ENCODE measurements around the gene KRT12. TPM values are rescaled to one million over a fixed set of nuclear protein-coding genes. Genes with fewer than 3 reads are reported as not detected.

Gene KRT12
- total and polyA plus RNA-seq, 2 donors from 2014 or later = not detected

- Histone ChIP-seq H3K4me1 (ENCODE audit: control insufficient read depth in 2 of 3, insufficient read depth in 2 of 3, low read depth in 1 of 3, low read length in 3 of 3) (no peaks in the 10 kb centered on the region), H3K4me3 (ENCODE audit: low read length in 3 of 3) (no peak overlapping the region), H3K36me3 (ENCODE audit: control insufficient read depth in 2 of 3, insufficient read depth in 3 of 3, low read length in 3 of 3) (peaks cover 0 to 2% (median 0%) of the 10 kb centered on the region in 3 donors), H3K9me3 (ENCODE audit: control insufficient read depth in 2 of 3, insufficient read depth in 1 of 3, low read length in 3 of 3) (no peaks in the 10 kb centered on the region), H3K9ac (ENCODE audit: low read length in 3 of 3) (no peak overlapping the region), H3K27me3 (ENCODE audit: control insufficient read depth, insufficient read depth, low read length) (peaks cover 19% of the 10 kb centered on the region), H3K27ac (ENCODE audit: low read depth in 2 of 2, low read length in 2 of 2) (no peak overlapping the region)
- intact Hi-C loops (cut with DNase I) = no loop called here
- TF ChIP-seq CTCF (IDR thresholded peaks at IDR 0.05; ENCODE audit: borderline replicate concordance, extremely low read depth, insufficient read depth) = no peak
- FAIRE-seq = no peak
- no peak for DNase-seq
Measured at GRCh38 chr17:40812639-40813038, 54.4 kb downstream of the KRT12 start.

Other genes with a start within 250 kb of the KRT12 start
- 112 TPM for gene SMARCE1, start 219.4 kb downstream of the KRT12 start, total RNA-seq
- gene SMARCE1, start 219.4 kb downstream of the KRT12 start, polyA plus RNA-seq (ENCODE audit: insufficient read depth, low read depth, low replicate concordance) = 73.4 TPM
- gene KRT222, start 202.0 kb downstream of the KRT12 start, total RNA-seq = 6.6 TPM
- 1.2 TPM for gene KRT222, start 202.0 kb downstream of the KRT12 start, polyA plus RNA-seq (ENCODE audit: insufficient read depth, low read depth, low replicate concordance)
- 0.31 TPM for gene KRT24, start 163.5 kb downstream of the KRT12 start, total RNA-seq
- not detected for gene KRT24, start 163.5 kb downstream of the KRT12 start, polyA plus RNA-seq (ENCODE audit: insufficient read depth, low read depth, low replicate concordance)
- gene KRT25, start 111.9 kb downstream of the KRT12 start, total RNA-seq = not detected
- not detected for gene KRT25, start 111.9 kb downstream of the KRT12 start, polyA plus RNA-seq (ENCODE audit: insufficient read depth, low read depth, low replicate concordance)
- gene KRT26, start 95.0 kb downstream of the KRT12 start, total RNA-seq = not detected
- gene KRT26, start 95.0 kb downstream of the KRT12 start, polyA plus RNA-seq (ENCODE audit: insufficient read depth, low read depth, low replicate concordance) = not detected
- not detected for gene KRT27, start 84.7 kb downstream of the KRT12 start, total RNA-seq
- gene KRT27, start 84.7 kb downstream of the KRT12 start, polyA plus RNA-seq (ENCODE audit: insufficient read depth, low read depth, low replicate concordance) = not detected
- gene KRT28, start 67.3 kb downstream of the KRT12 start, total RNA-seq = not detected
- gene KRT28, start 67.3 kb downstream of the KRT12 start, polyA plus RNA-seq (ENCODE audit: insufficient read depth, low read depth, low replicate concordance) = not detected
- gene KRT10, start 44.6 kb downstream of the KRT12 start, total RNA-seq = 47.9 TPM
- 50.9 TPM for gene KRT10, start 44.6 kb downstream of the KRT12 start, polyA plus RNA-seq (ENCODE audit: insufficient read depth, low read depth, low replicate concordance)
- not detected for gene KRT20, start 18.0 kb upstream of the KRT12 start, total RNA-seq
- not detected for gene KRT20, start 18.0 kb upstream of the KRT12 start, polyA plus RNA-seq (ENCODE audit: insufficient read depth, low read depth, low replicate concordance)
- 4.2 TPM for gene KRT23, start 70.4 kb upstream of the KRT12 start, total RNA-seq
- 2.2 TPM for gene KRT23, start 70.4 kb upstream of the KRT12 start, polyA plus RNA-seq (ENCODE audit: insufficient read depth, low read depth, low replicate concordance)
- gene KRT39, start 99.7 kb upstream of the KRT12 start, total RNA-seq = not detected
- gene KRT39, start 99.7 kb upstream of the KRT12 start, polyA plus RNA-seq (ENCODE audit: insufficient read depth, low read depth, low replicate concordance) = not detected
- not detected for gene KRT40, start 117.1 kb upstream of the KRT12 start, total RNA-seq
- gene KRT40, start 117.1 kb upstream of the KRT12 start, polyA plus RNA-seq (ENCODE audit: insufficient read depth, low read depth, low replicate concordance) = not detected
- gene KRTAP3-3, start 126.9 kb upstream of the KRT12 start, total RNA-seq = not detected
- gene KRTAP3-3, start 126.9 kb upstream of the KRT12 start, polyA plus RNA-seq (ENCODE audit: insufficient read depth, low read depth, low replicate concordance) = not detected
- gene KRTAP3-2, start 132.7 kb upstream of the KRT12 start, total RNA-seq = not detected
- gene KRTAP3-2, start 132.7 kb upstream of the KRT12 start, polyA plus RNA-seq (ENCODE audit: insufficient read depth, low read depth, low replicate concordance) = not detected
- not detected for gene KRTAP3-1, start 141.9 kb upstream of the KRT12 start, total RNA-seq
- not detected for gene KRTAP3-1, start 141.9 kb upstream of the KRT12 start, polyA plus RNA-seq (ENCODE audit: insufficient read depth, low read depth, low replicate concordance)
- gene KRTAP1-5, start 160.0 kb upstream of the KRT12 start, total RNA-seq = not detected
- gene KRTAP1-5, start 160.0 kb upstream of the KRT12 start, polyA plus RNA-seq (ENCODE audit: insufficient read depth, low read depth, low replicate concordance) = not detected
- not detected for gene KRTAP1-4, start 163.0 kb upstream of the KRT12 start, total RNA-seq
- not detected for gene KRTAP1-4, start 163.0 kb upstream of the KRT12 start, polyA plus RNA-seq (ENCODE audit: insufficient read depth, low read depth, low replicate concordance)
- gene KRTAP1-3, start 167.7 kb upstream of the KRT12 start, total RNA-seq = not detected
- not detected for gene KRTAP1-3, start 167.7 kb upstream of the KRT12 start, polyA plus RNA-seq (ENCODE audit: insufficient read depth, low read depth, low replicate concordance)
- gene KRTAP1-1, start 174.2 kb upstream of the KRT12 start, total RNA-seq = not detected
- gene KRTAP1-1, start 174.2 kb upstream of the KRT12 start, polyA plus RNA-seq (ENCODE audit: insufficient read depth, low read depth, low replicate concordance) = not detected
- not detected for gene KRTAP2-1, start 180.1 kb upstream of the KRT12 start, total RNA-seq
- gene KRTAP2-1, start 180.1 kb upstream of the KRT12 start, polyA plus RNA-seq (ENCODE audit: insufficient read depth, low read depth, low replicate concordance) = not detected
- not detected for gene KRTAP2-2, start 188.0 kb upstream of the KRT12 start, total RNA-seq
- not detected for gene KRTAP2-2, start 188.0 kb upstream of the KRT12 start, polyA plus RNA-seq (ENCODE audit: insufficient read depth, low read depth, low replicate concordance)
- 0.28 TPM for gene KRTAP2-3, start 192.9 kb upstream of the KRT12 start, total RNA-seq
- gene KRTAP2-3, start 192.9 kb upstream of the KRT12 start, polyA plus RNA-seq (ENCODE audit: insufficient read depth, low read depth, low replicate concordance) = not detected
- not detected for gene KRTAP2-4, start 198.7 kb upstream of the KRT12 start, total RNA-seq
- not detected for gene KRTAP2-4, start 198.7 kb upstream of the KRT12 start, polyA plus RNA-seq (ENCODE audit: insufficient read depth, low read depth, low replicate concordance)
- not detected for gene KRTAP4-7, start 216.9 kb upstream of the KRT12 start, total RNA-seq
- not detected for gene KRTAP4-7, start 216.9 kb upstream of the KRT12 start, polyA plus RNA-seq (ENCODE audit: insufficient read depth, low read depth, low replicate concordance)
- gene KRTAP4-8, start 230.9 kb upstream of the KRT12 start, total RNA-seq = not detected
- gene KRTAP4-8, start 230.9 kb upstream of the KRT12 start, polyA plus RNA-seq (ENCODE audit: insufficient read depth, low read depth, low replicate concordance) = not detected
- gene KRTAP4-16, start 235.0 kb upstream of the KRT12 start, total RNA-seq = not detected
- not detected for gene KRTAP4-16, start 235.0 kb upstream of the KRT12 start, polyA plus RNA-seq (ENCODE audit: insufficient read depth, low read depth, low replicate concordance)
- gene KRTAP4-9, start 238.2 kb upstream of the KRT12 start, total RNA-seq = not detected
- not detected for gene KRTAP4-9, start 238.2 kb upstream of the KRT12 start, polyA plus RNA-seq (ENCODE audit: insufficient read depth, low read depth, low replicate concordance)